ENCODE measurements around the gene UNC5A. TPM values are rescaled to one million over a fixed set of nuclear protein-coding genes. Genes with fewer than 3 reads are reported as not detected.

UNC5A gene
- total RNA-seq, 1 experiment from 2014 or later = 0.07 TPM

GRCh38 chr5:176915906-176916305 lies 105.5 kb downstream of the UNC5A start:
- ATAC-seq = no peak

GRCh38 chr5:176916337-176916736 lies 106.0 kb downstream of the UNC5A start:
- 0 out of 2 replicates have a peak, but pooled peaks cover 8% of the 10 kb centered on the region for H4K20me1 ChIP-seq (ENCODE audit: low read length)

More at GRCh38 chr5:176915906-176916305, 105.5 kb downstream of the UNC5A start:
- POLR2A ChIA-PET (ENCODE audit: unreplicated experiment) = no interaction called here
- no peak overlapping the region for H3K9ac ChIP-seq (ENCODE audit: low read length)
- CTCF ChIA-PET = no interaction called here
- no peak overlapping the region for H2AFZ ChIP-seq (ENCODE audit: low read length)
- H3K4me3 ChIP-seq (ENCODE audit: low read length) = no peak overlapping the region
- BruUV-seq (replicated peaks) = no TSS peak
- H3K27me3 ChIP-seq (ENCODE audit: low read length) = no peaks in the 10 kb centered on the region
- no peaks in the 10 kb centered on the region for H3K9me3 ChIP-seq (ENCODE audit: low read length)
- H3K4me2 ChIP-seq (ENCODE audit: low read length) = no peak overlapping the region
- intact Hi-C loops (cut with micrococcal nuclease) = no loop called here
- peaks cover 3% of the 10 kb centered on the region; the same call in 1 of the 2 replicates for H3K36me3 ChIP-seq (ENCODE audit: low read depth, low read length)
- no peak for TF ChIP-seq EZH2phosphoT487 (IDR thresholded peaks at IDR 0.05; ENCODE audit: borderline replicate concordance, low read length)
- no peak for TF ChIP-seq EZH2 (IDR thresholded peaks at IDR 0.05; ENCODE audit: low read length, unreplicated experiment)
- TF ChIP-seq CTCF (conservative IDR thresholded peaks at IDR 0.05; ENCODE audit: low read depth, low read length) = no peak
- no peaks in the 10 kb centered on the region for H3K79me2 ChIP-seq (ENCODE audit: low read length)
- H3K27ac ChIP-seq (ENCODE audit: low read length) = no peak overlapping the region
- no peak for DNase-seq
- H3K4me1 ChIP-seq (ENCODE audit: insufficient read depth, low read length) = no peaks in the 10 kb centered on the region
- no peaks in the 10 kb centered on the region for H3K9me2 ChIP-seq (replicated peaks; ENCODE audit: low read length)
- 0 out of 2 replicates have a peak, but pooled peaks cover 8% of the 10 kb centered on the region for H4K20me1 ChIP-seq (ENCODE audit: low read length)
- H3F3A ChIP-seq (ENCODE audit: low read length, unreplicated experiment) = no peaks in the 10 kb centered on the region

More at GRCh38 chr5:176916337-176916736, 106.0 kb downstream of the UNC5A start:
- Histone ChIP-seq H2AFZ (ENCODE audit: low read length) (no peak overlapping the region), H3K27me3 (ENCODE audit: low read length) (no peaks in the 10 kb centered on the region), H3K27ac (ENCODE audit: low read length) (no peak overlapping the region), H3K4me1 (ENCODE audit: insufficient read depth, low read length) (no peaks in the 10 kb centered on the region), H3K9me3 (ENCODE audit: low read length) (no peaks in the 10 kb centered on the region), H3K9me2 (replicated peaks; ENCODE audit: low read length) (no peaks in the 10 kb centered on the region), H3K9ac (ENCODE audit: low read length) (no peak overlapping the region), H3F3A (ENCODE audit: low read length, unreplicated experiment) (no peaks in the 10 kb centered on the region), H3K79me2 (ENCODE audit: low read length) (no peaks in the 10 kb centered on the region), H3K36me3 (ENCODE audit: low read depth, low read length) (peaks cover 3% of the 10 kb centered on the region; the same call in 1 of the 2 replicates), H3K4me2 (ENCODE audit: low read length) (no peak overlapping the region), H3K4me3 (ENCODE audit: low read length) (no peak overlapping the region)
- no peak for ATAC-seq
- BruUV-seq (replicated peaks) = no TSS peak
- TF ChIP-seq CTCF (conservative IDR thresholded peaks at IDR 0.05; ENCODE audit: low read depth, low read length) (no peak), EZH2 (IDR thresholded peaks at IDR 0.05; ENCODE audit: low read length, unreplicated experiment) (no peak), EZH2phosphoT487 (IDR thresholded peaks at IDR 0.05; ENCODE audit: borderline replicate concordance, low read length) (no peak)
- ChIA-PET CTCF (no interaction called here), POLR2A (ENCODE audit: unreplicated experiment) (no interaction called here)
- no peak for DNase-seq
- intact Hi-C loops (cut with micrococcal nuclease) = no loop called here

All from PC-3 (cell line).